ENCODE results near the gene TMEM233.

TMEM233 gene

DNA sequence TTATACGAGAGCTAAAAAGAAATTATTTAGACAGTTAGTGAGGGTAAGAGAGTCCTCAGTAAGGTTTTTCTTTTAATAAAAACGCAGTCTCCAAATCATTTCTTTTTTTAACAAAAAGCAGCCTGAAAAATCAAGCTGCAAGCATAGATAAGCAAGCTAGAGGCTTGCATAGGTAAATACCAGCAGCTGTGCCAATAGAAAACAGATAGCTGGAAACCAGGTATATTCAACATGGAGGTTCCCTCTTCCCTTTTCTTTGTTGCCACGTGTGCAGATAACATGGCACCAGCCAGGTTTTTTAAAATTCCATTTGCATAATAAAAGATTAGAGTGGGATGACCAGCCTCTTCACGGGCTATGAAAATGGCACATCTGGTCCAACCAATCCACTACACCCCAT is 68.3 kb downstream of the TMEM233 start:
- Mint-ChIP-seq H3K9me3 (peaks cover 4% of the 10 kb centered on the region), H3K4me3 (no peak overlapping the region), H3K27me3 (no peaks in the 10 kb centered on the region), H3K36me3 (no peaks in the 10 kb centered on the region), H3K4me1 (peaks cover 20% of the 10 kb centered on the region), H3K27ac (no peak overlapping the region)
- no peak for ATAC-seq

DNA sequence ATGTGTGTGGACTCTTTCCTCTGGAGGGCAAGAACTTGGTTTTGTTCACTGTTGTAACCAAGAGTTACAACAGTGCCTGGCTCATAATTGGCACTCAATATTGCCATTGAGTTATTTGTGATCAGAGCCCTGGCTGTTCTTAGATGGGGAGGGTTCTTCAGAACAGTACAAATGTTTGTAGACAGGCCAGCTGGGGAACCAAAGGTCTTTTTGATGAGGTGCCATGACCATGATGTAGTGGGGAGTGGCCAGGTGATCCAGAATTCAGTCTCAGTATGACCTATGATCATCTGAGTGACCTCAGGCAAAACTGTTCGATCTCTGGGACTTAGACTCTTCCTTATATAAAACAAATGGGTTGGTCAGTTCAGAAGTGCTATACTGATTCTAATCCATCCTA is 71.1 kb downstream of the TMEM233 start:
- no peak overlapping the region for H3K27ac Mint-ChIP-seq
- no peak overlapping the region for H3K4me3 Mint-ChIP-seq
- H3K36me3 Mint-ChIP-seq = peaks cover 4% of the 10 kb centered on the region
- H3K9me3 Mint-ChIP-seq = peaks cover 4% of the 10 kb centered on the region
- H3K27me3 Mint-ChIP-seq = no peaks in the 10 kb centered on the region
- no peak for ATAC-seq
- peaks cover 30% of the 10 kb centered on the region for H3K4me1 Mint-ChIP-seq

DNA sequence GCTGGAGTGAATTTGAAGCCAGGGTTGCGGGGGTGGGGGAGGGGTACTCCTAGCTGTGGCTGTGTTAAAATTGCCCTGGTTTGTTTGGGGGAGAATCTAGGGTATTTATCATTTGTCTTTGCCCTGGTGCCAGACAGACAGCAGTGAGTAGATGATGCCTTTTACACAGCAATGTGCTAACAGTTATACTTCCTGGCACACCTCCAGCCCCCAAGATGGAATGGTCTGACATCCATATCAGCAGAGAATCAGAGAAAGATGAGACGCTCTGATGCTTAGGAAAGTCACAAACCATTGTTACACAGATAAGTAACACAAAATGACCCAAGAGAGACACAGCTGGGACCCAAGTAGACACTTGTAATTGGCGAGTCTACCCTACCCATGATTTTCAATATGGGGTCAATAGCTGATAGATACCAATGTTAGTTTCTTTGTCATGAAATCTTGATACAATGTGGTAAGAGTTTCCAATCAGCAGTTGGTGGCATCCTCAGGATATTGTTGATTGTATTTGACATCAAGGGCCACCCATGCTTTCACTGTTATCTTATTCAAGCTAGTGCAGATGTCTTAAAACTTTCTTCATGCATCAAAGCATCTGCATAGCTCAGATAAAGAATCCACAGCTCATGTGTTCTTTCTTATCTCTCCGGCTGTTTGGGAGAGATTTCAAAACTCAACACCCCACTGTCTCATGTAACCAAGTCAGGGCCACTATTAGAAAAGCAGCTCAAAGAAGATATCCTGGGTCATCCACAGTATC is 71.8 kb downstream of the TMEM233 start:
- peaks cover 30% of the 10 kb centered on the region for H3K4me1 Mint-ChIP-seq
- H3K9me3 Mint-ChIP-seq = peaks cover 4% of the 10 kb centered on the region
- H3K27me3 Mint-ChIP-seq = no peaks in the 10 kb centered on the region
- no peak for ATAC-seq
- H3K4me3 Mint-ChIP-seq = no peak overlapping the region
- peak overlapping the region; percentile 94 for H3K27ac Mint-ChIP-seq
- peaks cover 10% of the 10 kb centered on the region for H3K36me3 Mint-ChIP-seq

DNA sequence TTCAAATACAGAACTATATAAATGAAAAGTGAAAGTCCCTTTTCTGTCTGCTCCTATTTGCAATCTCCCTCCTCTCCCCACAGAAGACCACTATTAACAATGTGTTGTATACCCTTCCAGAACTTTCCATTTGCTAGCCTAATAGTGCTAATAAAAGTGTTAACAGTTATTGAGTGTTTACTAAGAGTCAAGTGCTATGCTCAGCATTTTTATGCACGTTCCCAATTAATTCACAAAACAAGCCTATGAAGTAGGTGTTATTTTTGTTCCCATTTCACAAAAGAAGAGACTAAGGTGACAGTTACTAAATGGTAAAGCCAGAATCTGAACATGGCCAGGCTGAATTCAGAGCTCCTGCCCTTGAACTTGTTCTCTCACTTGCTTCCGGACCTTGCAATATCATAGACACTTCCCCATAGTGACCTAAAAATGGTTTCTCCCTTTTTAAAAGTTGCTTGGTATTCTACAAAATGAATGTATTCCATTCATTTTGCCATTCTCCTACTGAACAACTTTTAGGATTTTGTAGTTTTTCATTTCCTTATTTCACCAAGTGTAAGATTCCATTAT is 72.7 kb downstream of the TMEM233 start:
- H3K9me3 Mint-ChIP-seq = peaks cover 4% of the 10 kb centered on the region
- ATAC-seq = no peak
- no peaks in the 10 kb centered on the region for H3K27me3 Mint-ChIP-seq
- peak overlapping the region; percentile 94 for H3K27ac Mint-ChIP-seq
- peaks cover 19% of the 10 kb centered on the region for H3K36me3 Mint-ChIP-seq
- peaks cover 39% of the 10 kb centered on the region for H3K4me1 Mint-ChIP-seq
- peak overlapping the region; percentile 90 for H3K4me3 Mint-ChIP-seq

DNA sequence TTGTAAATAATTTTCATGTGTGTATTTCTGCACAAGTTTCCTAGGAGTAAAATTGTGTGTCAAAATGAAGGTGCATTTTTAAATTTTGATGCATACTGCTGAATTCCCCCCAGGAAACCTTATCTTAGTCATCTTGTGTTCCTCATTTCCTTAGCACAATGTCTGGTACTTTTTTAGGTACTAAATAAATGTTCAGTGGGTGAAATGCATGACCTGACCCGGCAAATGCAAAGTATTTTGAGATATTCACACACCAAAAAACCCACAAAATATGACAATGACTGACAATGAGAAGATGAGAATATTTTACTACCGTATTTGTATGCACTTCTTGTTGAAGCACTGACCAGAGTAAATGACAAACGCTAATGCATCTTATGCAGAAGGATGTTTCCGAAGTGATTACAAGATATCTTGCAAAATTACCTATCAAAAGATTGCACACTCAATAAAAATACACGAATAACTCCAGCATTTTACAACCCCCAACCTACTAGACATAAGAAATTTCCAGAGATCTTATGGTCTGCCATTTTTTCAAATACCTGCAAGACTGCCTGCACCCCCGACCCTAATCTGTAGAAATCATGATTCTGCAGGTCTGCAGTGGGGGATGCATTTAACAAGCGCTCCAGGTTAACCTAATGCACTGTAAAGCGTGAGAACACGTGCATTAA is 73.5 kb downstream of the TMEM233 start:
- peak overlapping the region; percentile 94 for H3K27ac Mint-ChIP-seq
- peaks cover 27% of the 10 kb centered on the region for H3K36me3 Mint-ChIP-seq
- peak overlapping the region; percentile 90 for H3K4me3 Mint-ChIP-seq
- ATAC-seq = peak; percentile 31
- H3K27me3 Mint-ChIP-seq = no peaks in the 10 kb centered on the region
- H3K9me3 Mint-ChIP-seq = peaks cover 4% of the 10 kb centered on the region
- peaks cover 46% of the 10 kb centered on the region for H3K4me1 Mint-ChIP-seq

DNA sequence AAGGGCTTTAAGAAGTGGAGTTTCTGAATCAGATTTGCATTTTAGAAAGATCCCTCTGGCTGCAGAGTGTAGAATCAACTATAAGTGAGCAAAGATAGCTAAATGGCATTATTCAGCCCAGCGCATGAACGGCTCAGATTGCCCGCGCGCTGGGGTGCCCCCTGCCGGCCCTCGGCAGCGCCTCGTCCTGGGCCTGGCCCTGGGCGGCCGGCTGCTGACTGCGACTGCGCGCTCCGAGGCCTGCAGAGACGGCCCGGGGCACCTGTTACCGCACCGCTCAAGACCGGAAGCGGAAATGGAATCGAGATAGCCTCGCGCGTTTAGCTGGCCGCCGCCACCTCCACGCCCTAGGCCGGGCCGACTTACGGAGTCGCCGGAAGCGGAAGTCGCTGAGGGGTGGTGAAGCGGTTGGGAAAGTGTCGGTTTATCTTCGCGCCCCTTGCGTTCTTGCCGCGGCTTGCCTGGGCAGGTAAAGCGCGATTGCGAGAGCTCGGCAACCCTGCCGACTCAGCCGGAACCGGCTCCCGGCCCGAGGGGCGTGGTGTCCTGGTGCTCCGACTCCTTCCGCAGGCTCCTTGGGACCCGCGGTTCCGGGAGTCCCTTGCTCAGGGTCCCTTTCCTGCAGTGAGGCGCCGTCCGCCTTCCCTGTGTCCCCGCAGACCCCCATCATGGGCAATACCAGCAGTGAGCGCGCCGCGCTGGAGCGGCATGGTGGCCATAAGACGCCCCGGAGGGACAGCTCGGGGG is 74.2 kb downstream of the TMEM233 start, which contains the start of gene PRKAB1:
PRKAB1 (plus strand) TSS at position 557 of the 747 bp plus-strand sequence; CDS start at position 669, 112 bp downstream.
- Mint-ChIP-seq H3K9me3 (peaks cover 4% of the 10 kb centered on the region), H3K27me3 (no peaks in the 10 kb centered on the region), H3K4me3 (peak within 1 kb of the TSS; percentile 90), H3K4me1 (peaks cover 52% of the 10 kb centered on the region), H3K36me3 (peaks cover 34% of the 10 kb centered on the region), H3K27ac (peak within 1 kb of the TSS; percentile 94)
- peak; percentile 99 for ATAC-seq

GRCh38 chr12:119668324-119668841 is 74.8 kb downstream of the TMEM233 start:
- H3K4me3 Mint-ChIP-seq = peak overlapping the region; percentile 90
- peaks cover 58% of the 10 kb centered on the region for H3K4me1 Mint-ChIP-seq
- peak; percentile 21 for ATAC-seq
- peak overlapping the region; percentile 94 for H3K27ac Mint-ChIP-seq
- H3K36me3 Mint-ChIP-seq = peaks cover 40% of the 10 kb centered on the region
- peaks cover 4% of the 10 kb centered on the region for H3K9me3 Mint-ChIP-seq
- H3K27me3 Mint-ChIP-seq = no peaks in the 10 kb centered on the region

DNA sequence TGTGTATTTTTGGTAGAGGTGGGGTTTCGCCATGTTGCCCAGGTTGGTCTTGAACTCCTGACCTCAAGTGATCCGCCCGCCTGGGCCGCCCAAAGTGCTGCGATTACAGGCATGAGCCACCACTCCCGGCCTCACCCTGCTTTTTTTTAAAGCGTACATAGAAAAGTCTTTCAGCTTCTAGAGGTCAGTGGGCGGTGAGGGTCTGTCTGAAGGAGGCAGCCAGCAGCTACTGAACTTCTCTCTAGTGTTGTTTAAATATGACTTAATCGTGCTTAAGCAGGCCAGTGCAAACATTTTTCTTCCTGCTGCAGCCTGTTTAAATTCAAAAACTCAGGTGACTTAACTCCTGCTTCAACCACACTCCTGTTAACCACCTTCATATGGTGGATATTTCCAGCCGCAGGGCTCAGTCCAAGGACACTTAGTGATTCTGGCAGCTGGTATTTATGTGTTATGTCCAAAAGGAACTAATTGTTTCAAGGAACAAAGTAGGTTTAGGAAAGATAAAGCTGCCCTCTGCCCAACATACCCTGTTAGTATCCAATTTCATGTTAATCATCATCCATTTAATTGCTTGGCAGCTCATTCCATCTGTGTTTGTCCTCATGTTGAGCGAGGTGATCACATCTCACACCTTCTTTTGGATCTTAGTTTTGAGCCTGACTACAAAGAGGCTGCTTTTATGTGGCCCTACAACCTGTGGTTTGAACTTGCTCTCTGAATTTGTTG is 76.3 kb downstream of the TMEM233 start:
- ATAC-seq = no peak
- Mint-ChIP-seq H3K4me1 (peaks cover 67% of the 10 kb centered on the region), H3K9me3 (no peaks in the 10 kb centered on the region), H3K36me3 (peaks cover 53% of the 10 kb centered on the region), H3K27ac (peak overlapping the region; percentile 94), H3K4me3 (peak overlapping the region; percentile 90), H3K27me3 (no peaks in the 10 kb centered on the region)

DNA sequence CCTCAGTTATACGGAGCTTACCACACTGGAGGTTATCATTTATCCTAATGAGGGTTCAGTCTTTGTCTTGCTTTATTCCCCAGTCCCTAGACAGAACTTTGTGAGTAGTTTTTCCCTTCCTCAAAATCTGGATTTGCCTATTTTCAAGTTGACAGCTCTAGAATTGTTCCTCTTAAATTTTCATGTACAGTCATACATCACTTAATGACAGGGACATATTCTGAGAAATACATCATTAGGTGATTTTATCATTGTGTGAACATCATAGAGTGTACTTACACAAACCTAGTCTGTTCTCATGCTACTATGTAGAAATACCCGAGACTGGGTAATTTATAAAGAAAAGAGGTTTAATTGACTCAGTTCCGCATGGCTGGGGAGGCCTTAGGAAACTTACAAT is 77.5 kb downstream of the TMEM233 start:
- Mint-ChIP-seq H3K4me1 (peaks cover 72% of the 10 kb centered on the region), H3K36me3 (peaks cover 64% of the 10 kb centered on the region), H3K9me3 (no peaks in the 10 kb centered on the region), H3K27ac (peak overlapping the region; percentile 94), H3K4me3 (peak overlapping the region; percentile 38), H3K27me3 (no peaks in the 10 kb centered on the region)
- no peak for ATAC-seq

- no peak for ATAC-seq
- Mint-ChIP-seq H3K27me3 (no peaks in the 10 kb centered on the region), H3K9me3 (no peaks in the 10 kb centered on the region), H3K4me1 (peaks cover 68% of the 10 kb centered on the region), H3K36me3 (peaks cover 76% of the 10 kb centered on the region), H3K27ac (peak overlapping the region; percentile 94), H3K4me3 (no peak overlapping the region)
These were observed 78.6 kb downstream of the TMEM233 start for GRCh38 chr12:119672194-119672593.

DNA sequence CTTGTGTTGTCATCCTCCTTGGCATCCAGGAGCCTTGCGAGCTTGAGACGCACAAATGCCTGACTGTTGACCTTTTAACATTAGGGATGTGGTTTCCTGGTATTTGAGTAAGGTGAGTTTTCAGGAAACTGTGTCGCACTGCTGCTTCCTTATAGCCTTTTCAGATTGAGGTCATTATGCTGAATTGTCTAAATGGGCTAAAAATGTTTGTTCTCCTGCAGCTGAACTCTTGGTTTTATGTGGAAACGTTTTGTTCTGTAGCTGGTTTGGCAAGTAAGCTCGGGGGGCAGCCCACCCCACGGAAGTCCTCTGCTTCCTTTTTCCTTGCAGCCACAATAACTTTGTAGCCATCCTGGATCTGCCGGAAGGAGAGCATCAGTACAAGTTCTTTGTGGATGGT is 80.1 kb downstream of the TMEM233 start:
- H3K27me3 Mint-ChIP-seq = no peaks in the 10 kb centered on the region
- peak overlapping the region; percentile 94 for H3K27ac Mint-ChIP-seq
- no peaks in the 10 kb centered on the region for H3K9me3 Mint-ChIP-seq
- H3K36me3 Mint-ChIP-seq = peaks cover 82% of the 10 kb centered on the region
- H3K4me3 Mint-ChIP-seq = peak overlapping the region; percentile 48
- ATAC-seq = peak; percentile 84
- H3K4me1 Mint-ChIP-seq = peaks cover 66% of the 10 kb centered on the region

GRCh38 chr12:119674560-119674959 is 81.0 kb downstream of the TMEM233 start:
- Mint-ChIP-seq H3K27ac (peak overlapping the region; percentile 94), H3K9me3 (no peaks in the 10 kb centered on the region), H3K4me1 (peaks cover 66% of the 10 kb centered on the region), H3K4me3 (no peak overlapping the region), H3K27me3 (no peaks in the 10 kb centered on the region), H3K36me3 (peaks cover 89% of the 10 kb centered on the region)
- no peak for ATAC-seq

- no peak for ATAC-seq
- H3K9me3 Mint-ChIP-seq = no peaks in the 10 kb centered on the region
- peaks cover 52% of the 10 kb centered on the region for H3K4me1 Mint-ChIP-seq
- H3K4me3 Mint-ChIP-seq = no peak overlapping the region
- peaks cover 89% of the 10 kb centered on the region for H3K36me3 Mint-ChIP-seq
- no peaks in the 10 kb centered on the region for H3K27me3 Mint-ChIP-seq
- H3K27ac Mint-ChIP-seq = peak overlapping the region; percentile 67
These were observed 82.4 kb downstream of the TMEM233 start for GRCh38 chr12:119676022-119676421.

DNA sequence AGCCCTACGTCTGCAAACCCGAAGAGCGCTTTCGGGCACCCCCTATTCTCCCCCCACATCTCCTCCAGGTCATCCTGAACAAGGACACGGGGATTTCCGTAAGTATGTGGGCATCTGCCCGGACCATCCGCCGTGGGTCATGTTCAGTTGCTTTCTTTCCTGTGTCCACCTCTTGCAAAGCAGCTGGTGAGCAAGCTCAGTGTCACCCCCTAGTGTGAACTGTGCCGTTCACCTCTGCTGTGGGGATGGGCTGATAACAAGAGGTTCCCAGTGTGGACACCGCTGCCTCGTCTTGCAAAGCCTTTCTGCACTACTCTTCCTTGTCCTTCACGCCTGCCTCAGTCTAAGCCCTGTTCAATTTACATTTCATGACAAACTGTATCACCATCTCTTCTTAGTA is 83.0 kb downstream of the TMEM233 start:
- Mint-ChIP-seq H3K4me1 (peaks cover 50% of the 10 kb centered on the region), H3K9me3 (no peaks in the 10 kb centered on the region), H3K27me3 (no peaks in the 10 kb centered on the region), H3K36me3 (peaks cover 84% of the 10 kb centered on the region), H3K4me3 (no peak overlapping the region), H3K27ac (peak overlapping the region; percentile 20)
- ATAC-seq = no peak
